ENCODE measurements around the gene SSR1. TPM values are rescaled to one million over a fixed set of nuclear protein-coding genes. Genes with fewer than 3 reads are reported as not detected.

The SSR1 gene
- total RNA-seq, 1 donor from 2014 or later: 52.9 TPM

GRCh38 chr6:7258231-7258763, 54.7 kb downstream of the SSR1 start:
- DNase-seq (ENCODE audit: low read depth in 2 of 2): no peak

GRCh38 chr6:7257521-7258230, 55.3 kb downstream of the SSR1 start:
- DNase-seq (ENCODE audit: low read depth in 2 of 2): no peak

GRCh38 chr6:7256785-7257184, 56.2 kb downstream of the SSR1 start:
- DNase-seq (ENCODE audit: low read depth in 2 of 2): no peak

- no peak for DNase-seq (ENCODE audit: low read depth in 2 of 2)
These were observed 57.1 kb downstream of the SSR1 start for GRCh38 chr6:7255918-7256317.

- no peak for DNase-seq (ENCODE audit: low read depth in 2 of 2)
These were observed 57.8 kb downstream of the SSR1 start for GRCh38 chr6:7254980-7255835.

GRCh38 chr6:7252390-7252789, 60.6 kb downstream of the SSR1 start:
- no peak for DNase-seq (ENCODE audit: low read depth in 2 of 2)

GRCh38 chr6:7251646-7252260, 61.2 kb downstream of the SSR1 start:
- no peak for DNase-seq (ENCODE audit: low read depth in 2 of 2)

GRCh38 chr6:7250812-7251211, 62.2 kb downstream of the SSR1 start:
- DNase-seq (ENCODE audit: low read depth in 2 of 2): no peak

GRCh38 chr6:7249946-7250643, 62.9 kb downstream of the SSR1 start:
- no peak for DNase-seq (ENCODE audit: low read depth in 2 of 2)

- DNase-seq (ENCODE audit: low read depth in 2 of 2): no peak
These were observed 63.6 kb downstream of the SSR1 start for GRCh38 chr6:7249391-7249790.

- no peak for DNase-seq (ENCODE audit: low read depth in 2 of 2)
These were observed 65.2 kb downstream of the SSR1 start for GRCh38 chr6:7247828-7248227.

- DNase-seq (ENCODE audit: low read depth in 2 of 2): no peak
These were observed 65.9 kb downstream of the SSR1 start for GRCh38 chr6:7247179-7247456.

- DNase-seq (ENCODE audit: low read depth in 2 of 2): no peak
These were observed 66.4 kb downstream of the SSR1 start for GRCh38 chr6:7246401-7247178.

- DNase-seq (ENCODE audit: low read depth in 2 of 2): no peak
These were observed 67.2 kb downstream of the SSR1 start for GRCh38 chr6:7245668-7246393.

- peak; percentile 52 to 69 for DNase-seq (ENCODE audit: low read depth in 2 of 2)
These were observed 69.6 kb downstream of the SSR1 start for GRCh38 chr6:7243179-7243981.

GRCh38 chr6:7242835-7243178, 70.2 kb downstream of the SSR1 start:
- no peak for DNase-seq (ENCODE audit: low read depth in 2 of 2)

GRCh38 chr6:7241709-7242645, 71.0 kb downstream of the SSR1 start:
- DNase-seq (ENCODE audit: low read depth in 2 of 2): no peak

- DNase-seq (ENCODE audit: low read depth in 2 of 2): no peak
These were observed 71.8 kb downstream of the SSR1 start for GRCh38 chr6:7241160-7241559.

GRCh38 chr6:7240351-7240750, 72.6 kb downstream of the SSR1 start:
- DNase-seq (ENCODE audit: low read depth in 2 of 2): no peak

All from dermis microvascular lymphatic vessel endothelial cell (primary cell).